DMS153 treated with DMSO at 0.1 percent for 48 hours (cell line): ENCODE results near the gene FUZ.

Source experiments
- DNase-seq: peaks from one replicate; lab custom pipeline; 2025; ENCODE audit not compliant: unreplicated experiment; lab: John Stamatoyannopoulos, UW

The FUZ gene, protein sequence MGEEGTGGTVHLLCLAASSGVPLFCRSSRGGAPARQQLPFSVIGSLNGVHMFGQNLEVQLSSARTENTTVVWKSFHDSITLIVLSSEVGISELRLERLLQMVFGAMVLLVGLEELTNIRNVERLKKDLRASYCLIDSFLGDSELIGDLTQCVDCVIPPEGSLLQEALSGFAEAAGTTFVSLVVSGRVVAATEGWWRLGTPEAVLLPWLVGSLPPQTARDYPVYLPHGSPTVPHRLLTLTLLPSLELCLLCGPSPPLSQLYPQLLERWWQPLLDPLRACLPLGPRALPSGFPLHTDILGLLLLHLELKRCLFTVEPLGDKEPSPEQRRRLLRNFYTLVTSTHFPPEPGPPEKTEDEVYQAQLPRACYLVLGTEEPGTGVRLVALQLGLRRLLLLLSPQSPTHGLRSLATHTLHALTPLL

DNA sequence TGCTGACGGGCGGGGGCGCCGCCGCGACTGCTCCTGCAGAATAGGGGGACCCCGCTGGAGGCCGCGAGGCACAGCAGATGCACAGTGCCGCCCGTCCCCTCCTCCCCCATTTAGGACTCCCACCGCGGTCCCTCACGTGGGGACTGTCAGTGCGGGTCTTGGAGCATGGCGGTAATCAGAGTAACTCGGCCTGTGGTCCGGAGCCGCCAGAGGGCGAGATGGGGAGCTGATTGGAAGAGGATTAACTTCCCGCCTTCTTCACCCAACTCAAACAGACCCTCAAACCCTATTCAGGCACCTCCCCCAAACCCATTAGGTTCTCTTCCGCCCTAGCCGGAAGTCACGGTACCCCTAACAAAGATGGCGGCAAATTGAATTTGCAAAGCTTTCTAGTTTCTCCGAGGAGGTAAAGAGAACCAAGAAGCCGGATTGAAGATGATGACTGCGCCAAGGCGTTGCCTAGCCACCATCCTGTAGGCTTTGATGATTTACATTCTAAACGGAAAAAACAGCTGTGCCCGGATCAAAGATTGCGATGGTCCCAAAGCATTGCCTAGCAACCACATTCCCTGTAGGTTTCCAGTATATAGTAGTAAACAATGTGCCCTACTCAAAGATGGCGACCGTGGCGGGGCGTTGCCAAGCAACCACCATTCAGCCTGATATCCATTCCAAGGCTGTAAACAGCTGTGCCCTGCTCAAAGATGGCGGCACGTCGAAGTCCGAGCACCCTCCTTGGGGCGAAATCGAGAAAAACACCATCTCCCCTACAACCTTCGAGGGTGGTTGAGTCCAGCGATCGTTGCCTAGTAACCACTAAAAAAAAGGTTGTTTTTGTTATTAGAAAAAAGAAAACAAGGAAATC is at the start of gene FUZ:
Gene FUZ, minus strand, starts transcription at position 296 of the 865 bp plus-strand sequence. Its CDS starts 186 bp downstream, at position 110.
- peak; percentile 96 for DNase-seq

DNA sequence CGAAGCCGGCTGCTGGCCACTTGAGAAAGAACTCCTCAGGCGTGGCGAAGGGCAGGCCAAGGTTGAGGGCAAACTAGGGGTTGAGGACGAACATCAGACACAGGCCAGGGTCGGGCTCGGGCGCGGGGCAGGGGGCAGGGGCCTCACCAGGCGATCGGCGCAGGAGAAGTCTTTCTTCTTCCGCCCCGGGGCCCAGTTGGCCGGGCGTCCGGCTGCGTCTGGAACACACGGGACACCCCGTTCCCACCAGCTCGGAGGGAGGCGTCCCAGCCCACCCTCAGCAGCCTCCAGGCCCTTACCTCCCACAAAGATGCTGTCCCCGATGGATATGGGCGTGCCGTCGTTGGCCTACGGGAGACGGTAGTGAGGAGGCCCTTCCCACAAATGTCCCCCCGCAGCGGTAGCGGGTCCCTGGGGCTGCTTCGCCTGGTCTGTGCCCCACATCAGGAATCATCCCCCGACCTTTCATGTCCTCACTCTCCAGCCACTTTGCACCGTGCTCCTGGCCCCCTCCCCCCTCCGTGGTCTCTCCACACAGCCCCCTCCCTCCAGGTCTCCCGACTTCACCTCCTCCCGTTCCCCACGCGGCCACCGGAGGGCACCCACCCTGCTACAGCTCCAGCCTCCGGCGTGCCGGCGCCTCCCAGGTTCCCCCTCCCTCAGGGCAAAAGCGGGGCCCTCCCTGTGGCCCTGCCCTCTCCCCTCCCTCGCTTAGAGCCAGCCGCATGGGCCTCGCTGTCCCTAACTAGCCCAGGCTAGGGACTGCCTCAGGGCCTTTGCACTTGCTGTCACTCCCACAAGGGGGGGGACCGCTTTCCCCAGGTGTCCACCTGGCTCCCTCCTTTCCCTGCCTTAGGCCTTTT is 49.5 kb upstream of the FUZ start:
- DNase-seq: no peak

DNA sequence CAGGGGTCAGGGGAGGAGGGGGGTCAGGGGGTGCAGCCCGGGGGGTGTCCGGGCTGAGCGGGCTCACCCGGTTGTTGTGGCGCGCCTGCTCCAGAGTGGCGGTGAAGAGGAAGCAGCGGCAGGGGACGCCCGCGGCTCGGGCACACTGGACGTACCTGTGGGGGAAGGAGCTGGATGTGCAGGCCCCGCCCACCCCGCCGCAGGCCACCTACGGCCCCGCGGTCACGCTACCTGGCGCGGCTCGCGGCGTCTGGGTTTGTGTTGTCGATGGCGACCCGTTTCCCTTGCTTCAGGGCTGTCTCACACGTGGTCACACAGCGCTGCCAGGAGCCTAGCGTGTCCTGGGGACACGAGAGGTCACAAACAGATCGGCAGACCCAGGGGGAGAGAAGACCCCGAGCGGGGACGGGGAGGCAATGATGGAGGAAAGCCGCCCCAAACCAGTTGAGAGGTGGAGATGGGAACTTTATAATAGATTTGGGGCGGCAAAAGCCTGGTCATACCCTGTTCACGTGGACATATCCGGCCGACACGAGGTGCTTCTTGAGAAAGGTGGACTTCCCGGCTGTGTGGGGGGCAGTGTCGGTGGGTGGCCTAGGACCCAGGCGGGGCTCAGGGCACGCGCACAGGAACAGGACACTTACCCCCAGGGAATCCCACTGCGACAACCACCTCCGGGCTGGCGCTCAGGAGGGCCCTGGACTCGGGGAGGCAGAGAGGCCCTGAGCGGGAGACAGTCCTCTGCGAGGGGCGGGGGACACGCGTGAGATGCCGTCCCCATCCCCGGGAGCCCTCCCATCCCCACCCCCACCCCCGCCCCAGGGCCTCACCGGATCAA is 48.7 kb upstream of the FUZ start:
- no peak for DNase-seq

DNA sequence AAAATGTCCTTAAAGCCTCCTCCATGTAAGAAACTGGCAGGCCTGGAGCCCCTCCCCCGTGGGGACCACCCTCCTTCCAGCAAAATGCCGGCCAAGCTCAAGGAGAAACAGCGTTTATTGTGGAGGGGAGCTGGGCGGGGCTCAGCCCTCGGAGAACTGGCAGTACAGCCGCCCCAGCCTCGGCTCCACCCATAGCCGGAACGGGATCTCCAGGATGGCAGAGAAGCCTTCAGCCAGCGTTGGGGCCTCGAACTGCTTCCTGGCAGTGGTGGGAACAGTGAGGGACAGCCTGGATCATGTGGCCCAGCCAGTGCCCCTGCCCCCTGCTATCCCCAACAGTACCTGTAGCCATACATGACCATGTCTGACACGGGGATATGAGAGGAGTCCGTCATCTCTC is 48.0 kb upstream of the FUZ start:
- no peak for DNase-seq

DNA sequence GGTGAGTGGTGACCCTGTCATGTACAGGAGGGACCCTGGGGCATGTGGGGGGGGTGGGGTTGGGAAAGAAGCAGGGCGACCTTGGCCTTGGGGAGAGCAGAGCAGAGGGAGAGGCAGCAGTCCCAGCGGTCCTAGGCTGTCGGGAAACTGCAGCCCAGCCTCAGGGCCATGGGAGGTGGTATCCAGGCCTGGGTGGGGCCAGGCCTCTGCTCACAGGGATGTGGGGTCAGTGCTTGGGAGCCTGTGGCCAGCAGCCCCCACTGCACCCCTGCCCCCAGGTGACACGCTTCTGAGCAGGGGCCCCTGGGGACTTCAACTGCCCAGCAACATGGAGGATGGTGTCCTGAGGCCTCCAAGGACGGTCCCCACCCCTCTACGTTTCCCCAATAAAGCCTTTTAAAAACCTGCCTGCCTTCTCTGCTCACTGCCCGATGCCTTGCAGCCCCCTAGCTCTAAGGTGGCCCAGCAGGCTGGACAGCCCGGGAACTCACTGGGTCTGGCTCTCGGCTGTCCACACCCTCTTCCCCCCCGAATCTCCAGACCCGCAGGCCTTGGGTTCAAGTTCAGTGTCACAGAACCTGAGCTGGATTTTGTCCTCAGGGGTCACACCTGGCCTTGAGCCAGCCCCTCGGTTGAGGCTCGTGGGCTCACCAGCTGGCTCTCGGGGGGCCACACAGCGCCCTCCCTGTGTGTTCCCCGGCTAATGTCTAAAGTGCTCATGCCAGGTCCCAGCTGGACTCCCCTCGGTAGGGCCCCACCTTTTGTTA is 47.4 kb upstream of the FUZ start:
- no peak for DNase-seq

DNA sequence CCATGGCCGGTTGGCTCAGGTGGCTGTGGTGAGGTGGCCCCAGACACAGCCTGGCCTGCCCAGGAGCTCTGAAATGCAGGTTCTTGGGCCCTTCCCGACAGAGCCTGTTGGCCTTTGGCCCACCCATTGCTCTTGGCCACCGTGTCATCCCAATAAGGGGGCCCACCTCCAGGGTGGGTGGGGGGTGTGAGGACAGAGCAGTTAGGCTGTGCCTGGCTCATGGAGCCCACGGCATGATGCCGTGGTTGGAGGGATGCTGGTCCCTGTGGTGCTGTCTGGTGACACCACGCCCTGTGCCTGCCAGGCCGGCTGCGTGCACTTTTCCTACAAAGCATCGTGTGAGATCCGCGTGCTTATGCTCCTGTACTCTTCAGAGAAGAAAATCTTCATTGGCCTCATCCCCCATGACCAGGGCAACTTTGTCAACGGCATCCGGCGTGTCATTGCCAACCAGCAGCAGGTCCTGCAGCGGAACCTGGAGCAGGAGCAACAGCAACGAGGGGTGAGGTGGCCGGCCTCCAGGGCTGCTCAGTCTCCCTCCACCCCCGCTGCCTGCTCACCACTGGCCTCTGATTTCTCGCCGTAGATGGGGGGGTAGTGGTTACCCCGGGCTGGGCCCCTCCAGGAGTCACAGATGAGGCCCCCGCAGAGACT is 46.7 kb upstream of the FUZ start:
- DNase-seq: no peak

DNA sequence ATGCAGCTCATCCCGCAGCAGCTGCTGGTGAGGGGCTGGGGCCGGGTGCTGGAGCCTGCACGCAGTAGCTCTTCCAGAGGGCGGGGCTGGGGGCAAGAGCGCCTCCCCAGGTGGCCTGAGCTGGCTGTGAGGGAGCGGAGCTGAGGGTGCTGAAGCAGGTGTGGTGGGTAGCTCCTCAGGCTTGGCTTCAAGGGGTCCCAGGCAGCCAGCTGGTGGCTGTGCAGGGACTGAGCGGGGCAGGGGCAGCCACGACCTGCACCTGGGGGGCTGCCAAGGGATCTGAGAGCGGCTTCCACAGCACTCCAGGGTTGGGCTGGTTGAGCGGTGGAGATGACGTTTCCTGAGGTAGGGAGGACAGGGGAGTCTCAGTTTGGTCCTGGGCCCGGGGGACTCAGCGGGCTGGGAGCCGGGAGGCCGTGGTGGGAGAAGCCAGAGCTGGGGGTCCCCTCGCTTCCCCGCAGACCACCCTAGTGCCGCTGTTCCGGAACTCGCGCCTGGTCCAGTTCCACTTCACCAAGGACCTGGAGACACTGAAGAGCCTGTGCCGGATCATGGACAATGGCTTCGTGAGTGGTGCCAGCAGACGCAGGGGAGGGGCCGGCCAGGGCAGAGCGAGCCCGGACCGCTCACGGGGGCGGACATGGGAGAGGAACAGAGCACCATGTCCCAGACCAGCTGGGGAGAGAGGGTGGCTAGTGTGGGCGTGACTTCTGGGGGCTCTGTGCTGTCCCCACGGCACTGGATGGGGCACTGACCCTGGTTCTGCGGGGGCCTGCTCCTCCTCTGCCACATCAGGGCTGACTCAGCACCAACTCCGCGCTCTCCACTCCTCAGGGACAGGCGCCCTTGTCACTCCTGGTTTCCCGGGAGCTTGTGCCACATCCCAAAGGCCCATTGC is 45.2 kb upstream of the FUZ start:
- no peak for DNase-seq

DNA sequence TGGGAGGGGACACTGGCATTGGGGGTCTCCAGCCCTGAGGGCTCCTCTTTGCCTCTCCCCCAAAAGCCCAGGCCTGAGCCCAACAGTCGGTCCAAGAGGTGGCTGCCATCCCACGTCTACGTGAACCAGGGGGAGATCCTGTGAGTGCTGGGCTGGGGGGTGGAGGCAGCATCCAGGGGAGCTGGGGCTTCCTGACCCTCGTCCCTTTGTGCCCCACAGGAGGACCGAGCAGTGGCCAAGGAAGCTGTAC is 44.7 kb upstream of the FUZ start:
- DNase-seq: no peak

DNA sequence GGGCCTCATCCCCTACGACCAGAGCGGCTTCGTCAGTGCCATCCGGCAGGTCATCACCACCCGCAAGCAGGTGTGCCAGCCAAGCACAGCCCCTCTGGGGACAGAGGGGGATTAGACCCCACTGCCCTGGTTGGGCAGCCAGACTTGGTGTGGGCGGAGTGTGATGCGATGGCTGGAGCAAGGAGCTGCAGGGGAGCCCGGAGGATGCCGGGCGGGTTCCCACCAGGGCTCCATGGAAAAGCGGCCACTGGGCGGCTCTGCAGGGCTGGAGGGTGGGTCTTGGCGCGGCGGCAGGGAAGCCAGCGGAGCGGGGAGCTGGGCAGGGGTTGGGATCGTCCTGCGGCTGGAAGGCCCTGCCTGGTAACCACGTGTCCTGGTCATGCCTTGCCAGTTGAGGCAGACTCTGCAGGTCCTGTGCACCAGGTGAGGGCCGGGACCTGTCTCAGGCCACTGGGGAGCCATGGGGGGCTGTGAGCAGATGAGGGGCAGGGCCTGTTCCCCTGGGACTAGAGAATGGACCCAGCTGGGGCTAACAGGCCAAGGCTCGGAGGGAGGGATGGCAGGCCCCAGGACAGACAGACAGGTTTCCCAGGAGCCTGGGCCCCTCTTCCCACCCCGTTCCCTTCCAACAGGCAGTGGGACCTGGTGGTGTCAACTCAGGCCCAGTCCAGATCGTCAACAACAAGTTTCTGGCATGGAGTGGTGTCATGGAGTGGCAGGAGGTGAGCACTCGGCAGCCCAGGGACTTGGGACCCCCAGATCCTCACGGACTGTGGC is 44.2 kb upstream of the FUZ start:
- DNase-seq: no peak

DNA sequence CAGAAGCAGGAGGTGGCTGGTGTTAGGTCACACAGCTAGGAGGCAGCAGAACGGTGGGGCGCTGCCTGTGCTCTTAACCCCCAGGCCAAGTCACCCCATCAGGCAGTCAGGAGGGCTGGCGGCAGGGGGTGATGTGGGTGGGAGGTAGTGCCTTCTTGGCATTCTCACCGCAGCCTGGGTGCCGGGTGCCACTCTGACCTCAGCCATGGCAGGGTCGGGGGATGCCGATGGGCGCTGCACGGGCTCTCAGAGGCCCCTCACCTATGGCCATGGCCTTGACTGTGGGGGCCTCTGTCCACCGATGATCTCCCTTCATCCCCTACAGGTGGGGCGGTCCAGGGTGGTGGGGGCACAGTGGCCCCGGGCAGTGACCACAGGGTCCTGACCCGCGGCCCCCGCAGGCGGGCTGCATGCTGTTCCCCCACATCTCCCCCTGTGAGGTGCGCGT is 43.5 kb upstream of the FUZ start:
- no peak for DNase-seq

DNA sequence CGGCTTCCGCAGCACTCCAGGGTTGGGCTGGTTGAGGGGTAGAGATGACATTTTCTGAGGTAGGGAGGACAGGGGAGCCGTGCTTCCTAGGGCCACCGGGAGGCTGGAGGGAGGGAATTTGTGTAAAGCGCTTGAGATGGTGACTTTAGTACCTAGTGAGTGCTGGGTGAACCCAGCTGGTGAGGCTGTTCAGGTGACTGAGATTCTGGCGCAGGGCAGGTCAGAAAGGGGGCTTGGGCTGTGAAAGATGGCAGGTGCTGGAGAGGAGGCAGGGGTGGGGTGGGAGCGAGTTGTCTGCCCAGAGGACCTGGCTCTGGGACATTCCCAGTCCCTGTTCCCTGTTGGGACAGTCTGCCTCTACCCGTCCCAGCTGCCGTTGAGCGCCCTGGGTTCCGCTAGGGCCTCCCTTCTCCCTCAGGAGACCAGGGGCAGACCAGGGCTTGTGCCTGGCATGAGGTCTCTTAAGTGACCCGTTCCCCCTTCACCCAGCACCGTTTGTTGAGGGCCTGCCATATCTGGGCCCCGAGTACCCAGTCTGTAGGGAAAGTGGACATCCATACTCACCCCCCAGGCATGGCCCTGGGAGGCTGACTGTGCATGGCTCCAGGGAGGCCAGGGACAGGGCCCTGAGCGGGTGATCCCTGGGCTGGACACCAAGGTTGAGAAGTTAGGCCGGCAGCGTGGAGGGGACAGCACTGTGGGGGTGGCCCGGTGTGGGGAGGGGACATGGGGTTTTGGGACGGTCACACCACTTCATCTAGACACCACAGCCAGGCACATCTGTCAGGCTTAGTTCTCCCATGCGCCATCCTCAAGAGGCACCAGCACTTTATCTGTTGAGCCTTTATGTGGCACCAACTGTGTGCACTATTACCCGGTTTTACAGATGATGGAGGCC is 42.8 kb upstream of the FUZ start:
- no peak for DNase-seq

DNA sequence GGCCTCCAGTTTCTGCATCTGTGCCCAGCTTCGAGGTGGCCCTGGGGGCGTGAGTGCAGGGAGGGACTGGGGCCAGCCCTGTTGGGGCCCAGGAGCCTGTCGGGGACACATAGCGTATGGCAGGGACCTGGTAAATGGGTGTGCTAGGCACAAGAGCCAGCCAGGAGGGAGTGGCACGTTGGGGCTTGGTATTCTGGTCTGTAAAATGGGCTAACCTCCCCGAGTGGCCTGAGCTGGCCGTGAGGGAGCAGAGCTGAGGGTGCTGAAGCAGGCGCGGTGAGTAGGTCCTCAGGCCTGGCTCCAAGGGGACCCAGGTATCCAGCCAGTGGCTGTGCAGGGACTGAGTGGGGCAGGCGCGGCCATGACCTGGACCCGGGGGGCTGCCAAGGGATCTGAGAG is 42.2 kb upstream of the FUZ start:
- DNase-seq: no peak

DNA sequence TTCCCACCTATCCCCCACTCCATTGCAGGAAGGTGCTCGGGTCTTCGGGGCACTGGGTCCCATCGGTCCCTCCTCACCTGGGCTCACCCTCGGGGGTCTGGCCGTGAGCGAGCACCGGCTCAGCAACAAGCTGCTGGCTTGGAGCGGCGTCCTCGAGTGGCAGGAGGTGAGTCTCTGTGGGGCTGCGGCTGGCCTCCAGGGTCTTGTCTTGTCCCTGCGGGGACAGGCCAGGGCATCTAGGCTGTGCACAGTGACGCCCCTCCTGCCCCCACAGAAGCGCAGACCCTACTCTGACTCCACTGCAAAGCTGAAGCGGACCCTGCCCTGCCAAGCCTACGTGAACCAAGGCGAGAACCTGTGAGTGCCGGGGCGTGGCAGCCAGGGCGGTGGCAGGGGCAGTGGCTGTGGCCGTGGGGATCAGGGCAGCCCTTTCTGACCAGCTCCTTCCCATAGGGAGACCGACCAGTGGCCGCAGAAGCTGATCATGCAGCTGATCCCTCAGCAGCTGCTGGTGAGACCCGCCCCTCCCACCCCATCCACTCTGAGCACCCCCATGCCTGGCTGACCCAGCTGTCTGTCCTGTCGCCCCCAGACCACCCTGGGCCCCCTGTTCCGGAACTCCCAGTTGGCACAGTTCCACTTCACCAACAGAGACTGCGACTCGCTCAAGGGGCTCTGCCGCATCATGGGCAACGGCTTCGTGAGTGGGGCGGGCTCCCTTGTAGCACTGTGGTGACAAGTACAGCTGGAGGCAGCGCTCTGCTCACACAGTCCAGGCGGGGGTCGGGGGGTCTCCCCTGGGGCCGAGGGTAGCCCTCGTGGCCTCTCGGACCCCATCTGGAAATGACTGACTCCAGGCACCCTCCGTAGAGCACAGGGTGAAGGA is 41.5 kb upstream of the FUZ start:
- no peak for DNase-seq

DNA sequence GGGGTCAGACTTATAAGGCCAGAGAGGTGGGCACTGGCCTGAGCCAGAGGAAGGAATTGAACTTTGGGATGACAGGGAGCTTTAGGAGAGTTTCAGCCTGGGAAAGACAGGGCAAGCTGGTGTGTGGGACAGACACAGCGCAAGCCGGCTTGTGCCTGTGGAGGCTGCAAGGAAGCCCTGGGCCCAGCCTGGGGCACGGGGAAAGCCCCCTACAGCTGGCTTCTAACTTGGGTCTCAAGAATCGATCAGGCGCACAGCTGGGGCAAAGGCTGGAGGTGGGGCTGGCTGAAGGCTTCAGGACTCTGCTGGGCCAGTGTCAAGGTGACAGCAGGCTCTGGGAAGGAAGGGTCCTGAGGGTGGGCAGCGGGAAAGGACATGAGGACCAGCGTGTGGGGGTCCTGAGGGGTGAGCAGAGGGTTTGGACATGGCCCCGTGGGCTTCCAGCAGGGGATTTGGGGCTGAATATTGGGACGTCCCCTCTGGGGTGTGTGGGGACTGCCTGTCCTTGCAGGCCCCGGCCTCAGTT is 40.8 kb upstream of the FUZ start:
- no peak for DNase-seq

DNA sequence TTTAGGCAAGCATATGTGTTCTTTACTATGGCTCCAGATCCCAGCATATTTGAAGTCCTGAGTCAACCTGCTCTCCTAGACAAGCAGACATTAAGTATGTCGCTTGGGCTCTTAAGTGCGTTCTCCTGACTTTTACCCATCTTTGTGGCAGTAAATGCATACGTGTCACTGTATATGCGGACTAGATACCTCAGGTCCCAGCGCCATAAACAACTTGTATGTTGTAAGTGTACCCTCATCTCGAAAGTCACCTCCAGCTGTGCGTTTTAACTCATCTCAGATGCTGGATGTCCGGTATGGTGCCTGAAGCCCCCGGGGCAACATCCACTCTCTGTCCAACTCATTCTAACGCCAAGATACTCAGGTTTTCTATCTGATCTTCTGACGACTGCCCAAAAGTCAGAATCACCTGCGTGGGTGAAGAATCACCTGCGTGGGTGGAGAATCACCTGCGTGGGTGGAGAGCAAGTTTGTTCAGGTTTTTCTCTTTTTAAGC is 39.6 kb upstream of the FUZ start:
- no peak for DNase-seq
